GM13976 (cell line): Measurements from ENCODE around the gene TUBA8.
"Not testable (repeated sequence)": the region's sequence is repeated elsewhere in the genome, so short reads cannot be mapped to it uniquely, and the experiment has no call there.

ENCODE experiments used
- DNase-seq: peaks from one replicate; pipeline ENCODE4 v3.0.0; 2012; ENCODE audit warnings: low spot score
- in situ Hi-C: fragments of 300-500 bp; cut with MboI; formaldehyde crosslinking; loops from one replicate; pipeline ENCODE4 v1.12.0; 2022; ENCODE audit warnings: low sequenced_read_pairs, mixed read lengths, inconsistent platforms; ENCODE audit not compliant: unreplicated experiment
- TF ChIP-seq, protein P1 (sequence below): IDR thresholded peaks from 2 replicates; pipeline ENCODE4 v1.5.1; 2012; ENCODE audit warnings: borderline replicate concordance, mild to moderate bottlenecking; ENCODE audit not compliant: insufficient read depth; ENCODE audit errors: extremely low read depth, missing control alignments, control extremely low read depth

Gene TUBA8

GRCh38 chr22:18110194-18110953 is at the start of gene TUBA8:
Gene TUBA8 (plus strand): TSS chr22:18110809. CDS start chr22:18110866, 57 bp downstream.
- TF ChIP-seq, protein P1, sequence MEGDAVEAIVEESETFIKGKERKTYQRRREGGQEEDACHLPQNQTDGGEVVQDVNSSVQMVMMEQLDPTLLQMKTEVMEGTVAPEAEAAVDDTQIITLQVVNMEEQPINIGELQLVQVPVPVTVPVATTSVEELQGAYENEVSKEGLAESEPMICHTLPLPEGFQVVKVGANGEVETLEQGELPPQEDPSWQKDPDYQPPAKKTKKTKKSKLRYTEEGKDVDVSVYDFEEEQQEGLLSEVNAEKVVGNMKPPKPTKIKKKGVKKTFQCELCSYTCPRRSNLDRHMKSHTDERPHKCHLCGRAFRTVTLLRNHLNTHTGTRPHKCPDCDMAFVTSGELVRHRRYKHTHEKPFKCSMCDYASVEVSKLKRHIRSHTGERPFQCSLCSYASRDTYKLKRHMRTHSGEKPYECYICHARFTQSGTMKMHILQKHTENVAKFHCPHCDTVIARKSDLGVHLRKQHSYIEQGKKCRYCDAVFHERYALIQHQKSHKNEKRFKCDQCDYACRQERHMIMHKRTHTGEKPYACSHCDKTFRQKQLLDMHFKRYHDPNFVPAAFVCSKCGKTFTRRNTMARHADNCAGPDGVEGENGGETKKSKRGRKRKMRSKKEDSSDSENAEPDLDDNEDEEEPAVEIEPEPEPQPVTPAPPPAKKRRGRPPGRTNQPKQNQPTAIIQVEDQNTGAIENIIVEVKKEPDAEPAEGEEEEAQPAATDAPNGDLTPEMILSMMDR: no peak
- peak; percentile 75 for DNase-seq
- in situ Hi-C loops: no loop called here

- TF ChIP-seq, protein P1: no peak
- in situ Hi-C loops: no loop called here
- DNase-seq: no peak
These were observed 48.2 kb upstream of the TUBA8 start for GRCh38 chr22:18062421-18062820.

- in situ Hi-C loops: no loop called here
- TF ChIP-seq, protein P1: no peak
- DNase-seq: no peak
These were observed 47.3 kb upstream of the TUBA8 start for GRCh38 chr22:18063306-18063705.

- in situ Hi-C loops, DNase-seq: not testable (repeated sequence)
These were observed 46.9 kb upstream of the TUBA8 start for GRCh38 chr22:18063715-18064114.

DNA sequence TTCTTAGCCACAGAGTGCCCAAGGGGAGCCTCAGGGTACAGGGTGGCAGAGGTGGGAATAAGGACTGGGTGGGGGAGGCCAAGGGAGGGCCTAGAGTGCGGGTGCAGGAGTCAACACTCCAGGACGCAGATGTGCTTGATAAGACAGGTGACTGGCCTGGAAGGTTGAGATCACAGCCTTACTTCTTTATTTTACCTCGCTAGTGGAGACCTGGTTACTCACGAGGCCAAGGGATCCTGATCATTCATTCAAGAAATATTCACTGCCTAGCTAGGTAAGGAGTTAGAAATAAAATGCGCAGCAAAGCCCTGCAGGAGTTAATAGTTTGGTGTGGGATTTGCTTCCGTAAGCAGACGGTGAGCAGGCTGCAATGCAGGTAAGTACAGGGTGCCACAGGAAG is 46.0 kb upstream of the TUBA8 start:
- in situ Hi-C loops: no loop called here
- DNase-seq: no peak
- TF ChIP-seq, protein P1: no peak

GRCh38 chr22:18065256-18065655 is 45.4 kb upstream of the TUBA8 start:
- TF ChIP-seq, protein P1: peak; percentile 17
- no peak for DNase-seq
- in situ Hi-C loops: no loop called here

- DNase-seq: no peak
These were observed 44.3 kb upstream of the TUBA8 start for GRCh38 chr22:18066181-18066859.

More at GRCh38 chr22:18066181-18066859, 44.3 kb upstream of the TUBA8 start:
- in situ Hi-C loops: no loop called here
- TF ChIP-seq, protein P1: no peak
